Fibroblast of lung (primary cell): ENCODE data around the gene CEACAM18.

Source experiments
- EZH2 ChIP-seq: IDR thresholded peaks from 2 replicates; pipeline ENCODE4 v1.5.1; 2012; ENCODE audit warnings: low read length, control low read depth, mild to moderate bottlenecking; ENCODE audit errors: missing control alignments
- TF ChIP-seq, protein P1 (sequence below), 2 donors: IDR thresholded peaks in 1 of 2; conservative IDR thresholded peaks in 1 of 2; 1 replicate in 1 of 2; 2 replicates in 1 of 2; pipeline ENCODE4 v1.5.1; 2011 to 2012; ENCODE audit warnings: low read length in 2 of 2, control low read depth in 1 of 2, inconsistent platforms in 1 of 2, low read depth in 1 of 2, mild to moderate bottlenecking in 1 of 2

GRCh38 chr19:51440846-51441409 lies 37.4 kb upstream of the CEACAM18 start:
- TF ChIP-seq, protein P1, sequence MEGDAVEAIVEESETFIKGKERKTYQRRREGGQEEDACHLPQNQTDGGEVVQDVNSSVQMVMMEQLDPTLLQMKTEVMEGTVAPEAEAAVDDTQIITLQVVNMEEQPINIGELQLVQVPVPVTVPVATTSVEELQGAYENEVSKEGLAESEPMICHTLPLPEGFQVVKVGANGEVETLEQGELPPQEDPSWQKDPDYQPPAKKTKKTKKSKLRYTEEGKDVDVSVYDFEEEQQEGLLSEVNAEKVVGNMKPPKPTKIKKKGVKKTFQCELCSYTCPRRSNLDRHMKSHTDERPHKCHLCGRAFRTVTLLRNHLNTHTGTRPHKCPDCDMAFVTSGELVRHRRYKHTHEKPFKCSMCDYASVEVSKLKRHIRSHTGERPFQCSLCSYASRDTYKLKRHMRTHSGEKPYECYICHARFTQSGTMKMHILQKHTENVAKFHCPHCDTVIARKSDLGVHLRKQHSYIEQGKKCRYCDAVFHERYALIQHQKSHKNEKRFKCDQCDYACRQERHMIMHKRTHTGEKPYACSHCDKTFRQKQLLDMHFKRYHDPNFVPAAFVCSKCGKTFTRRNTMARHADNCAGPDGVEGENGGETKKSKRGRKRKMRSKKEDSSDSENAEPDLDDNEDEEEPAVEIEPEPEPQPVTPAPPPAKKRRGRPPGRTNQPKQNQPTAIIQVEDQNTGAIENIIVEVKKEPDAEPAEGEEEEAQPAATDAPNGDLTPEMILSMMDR (conservative IDR thresholded peaks at IDR 0.05 in 1 of 2, IDR thresholded peaks at IDR 0.05 in 1 of 2; ENCODE audit: low read depth in 1 of 2, low read length in 2 of 2): no peak
- TF ChIP-seq EZH2: no peak
